GM19455 (cell line): ENCODE data around the gene AKR7A3.
"Not testable (repeated sequence)": the region's sequence is repeated elsewhere in the genome, so short reads cannot be mapped to it uniquely, and the experiment has no call there.

ENCODE experiments used
- ATAC-seq: cut with Tn5 transposase; IDR thresholded peaks from one replicate; pipeline ENCODE4 v1.9.1; 2021; ENCODE audit not compliant: unreplicated experiment

Gene AKR7A3

GRCh38 chr1:19300211-19300610 is 11.6 kb upstream of the AKR7A3 start:
- no peak for ATAC-seq

- no peak for ATAC-seq
Observed at GRCh38 chr1:19294638-19295037, 6.1 kb upstream of the AKR7A3 start.

- ATAC-seq: no peak
Observed at GRCh38 chr1:19289244-19289643, 674 bp upstream of the AKR7A3 start.

- ATAC-seq: no peak
Observed at GRCh38 chr1:19287436-19288185, 959 bp downstream of the AKR7A3 start.

- not testable (repeated sequence) for ATAC-seq
Observed at GRCh38 chr1:19285807-19286206, 2.8 kb downstream of the AKR7A3 start.

GRCh38 chr1:19285366-19285765 is 3.2 kb downstream of the AKR7A3 start:
- not testable (repeated sequence) for ATAC-seq

- ATAC-seq: no peak
Observed at GRCh38 chr1:19284881-19285280, 3.7 kb downstream of the AKR7A3 start.

GRCh38 chr1:19283891-19284290 is 4.7 kb downstream of the AKR7A3 start:
- ATAC-seq: no peak

- no peak for ATAC-seq
Observed at GRCh38 chr1:19274636-19275035, 13.9 kb downstream of the AKR7A3 start.

- ATAC-seq: not testable (repeated sequence)
Observed at GRCh38 chr1:19273844-19274531, 14.6 kb downstream of the AKR7A3 start.

GRCh38 chr1:19273106-19273843 is 15.3 kb downstream of the AKR7A3 start:
- no peak for ATAC-seq

GRCh38 chr1:19272064-19272463 is 16.5 kb downstream of the AKR7A3 start:
- no peak for ATAC-seq

GRCh38 chr1:19270343-19270730 is 18.2 kb downstream of the AKR7A3 start:
- ATAC-seq: not testable (repeated sequence)

GRCh38 chr1:19269427-19270342 is 18.9 kb downstream of the AKR7A3 start:
- not testable (repeated sequence) for ATAC-seq

- ATAC-seq: no peak
Observed at GRCh38 chr1:19268445-19268844, 20.1 kb downstream of the AKR7A3 start.

GRCh38 chr1:19262744-19263143 is 25.8 kb downstream of the AKR7A3 start:
- no peak for ATAC-seq

- ATAC-seq: no peak
Observed at GRCh38 chr1:19262047-19262446, 26.5 kb downstream of the AKR7A3 start.

- ATAC-seq: no peak
Observed at GRCh38 chr1:19260211-19261138, 28.1 kb downstream of the AKR7A3 start.

GRCh38 chr1:19258353-19258752 is 30.2 kb downstream of the AKR7A3 start:
- no peak for ATAC-seq
